ENCODE data around the gene MAPKAPK3. TPM values are rescaled to one million over a fixed set of nuclear protein-coding genes. Genes with fewer than 3 reads are reported as not detected.

The MAPKAPK3 gene
- total RNA-seq, 2 donors from 2014 or later: 23.6 to 29.3 TPM

DNA sequence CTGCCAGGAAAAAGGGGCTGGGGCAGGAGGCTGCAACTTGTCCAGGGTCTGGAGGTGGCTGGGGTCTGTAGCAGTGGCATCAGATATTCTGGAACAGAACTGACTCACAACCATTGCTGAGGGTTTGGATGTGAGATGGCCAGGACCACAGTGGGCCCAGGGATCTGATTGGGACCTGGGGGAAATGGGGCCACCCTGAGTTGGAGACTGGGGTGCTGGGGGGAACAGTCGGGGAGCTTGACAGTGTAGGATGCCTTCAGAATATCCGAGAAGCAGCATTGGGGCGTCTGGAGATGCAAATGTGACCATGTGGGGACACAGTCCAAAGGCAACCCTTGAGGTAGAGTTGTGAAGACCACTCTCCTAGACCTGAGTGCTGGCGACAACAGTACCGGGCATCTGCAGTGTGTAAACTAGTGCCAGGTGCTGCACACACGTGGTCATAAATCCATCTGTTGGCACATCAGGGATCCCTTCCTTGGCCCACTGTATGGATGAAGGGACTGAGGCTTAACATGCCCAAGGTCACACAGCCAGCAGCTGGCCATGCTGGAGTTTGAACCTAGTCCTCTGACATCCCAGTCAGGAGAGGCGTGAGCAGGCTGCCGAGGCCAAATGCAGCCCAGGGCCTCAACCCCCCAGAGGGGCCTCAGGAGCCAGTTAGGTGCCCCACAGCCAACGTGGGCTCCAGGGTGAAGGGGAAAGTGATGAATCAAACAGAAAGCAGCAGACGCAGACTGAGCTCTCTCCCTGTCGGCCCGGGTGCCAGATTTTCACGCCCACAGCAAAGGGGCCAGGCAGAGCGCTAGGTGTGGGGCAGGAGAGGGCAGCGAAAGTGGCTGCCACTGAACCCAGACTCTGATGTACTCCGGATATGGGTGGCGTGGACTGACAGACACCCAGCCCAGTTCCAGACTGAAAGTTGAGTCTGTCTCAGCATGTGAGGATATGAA, 28.9 kb upstream of the MAPKAPK3 start:
- Histone ChIP-seq H3K4me3 (no peak overlapping the region), H3K27me3 (no peaks in the 10 kb centered on the region), H3K9me3 (no peaks in the 10 kb centered on the region), H3K4me1 (peaks cover 84% of the 10 kb centered on the region), H3K27ac (no peak overlapping the region), H3K36me3 (replicated peaks in 1 of 2; ENCODE audit: insufficient read depth in 1 of 2, low read depth in 2 of 2) (no peaks in the 10 kb centered on the region)
- WGBS, 2 donors: 51 to 60% methylated on average over 12 to 17 of the region's 17 CpGs
- TF ChIP-seq, protein P1, sequence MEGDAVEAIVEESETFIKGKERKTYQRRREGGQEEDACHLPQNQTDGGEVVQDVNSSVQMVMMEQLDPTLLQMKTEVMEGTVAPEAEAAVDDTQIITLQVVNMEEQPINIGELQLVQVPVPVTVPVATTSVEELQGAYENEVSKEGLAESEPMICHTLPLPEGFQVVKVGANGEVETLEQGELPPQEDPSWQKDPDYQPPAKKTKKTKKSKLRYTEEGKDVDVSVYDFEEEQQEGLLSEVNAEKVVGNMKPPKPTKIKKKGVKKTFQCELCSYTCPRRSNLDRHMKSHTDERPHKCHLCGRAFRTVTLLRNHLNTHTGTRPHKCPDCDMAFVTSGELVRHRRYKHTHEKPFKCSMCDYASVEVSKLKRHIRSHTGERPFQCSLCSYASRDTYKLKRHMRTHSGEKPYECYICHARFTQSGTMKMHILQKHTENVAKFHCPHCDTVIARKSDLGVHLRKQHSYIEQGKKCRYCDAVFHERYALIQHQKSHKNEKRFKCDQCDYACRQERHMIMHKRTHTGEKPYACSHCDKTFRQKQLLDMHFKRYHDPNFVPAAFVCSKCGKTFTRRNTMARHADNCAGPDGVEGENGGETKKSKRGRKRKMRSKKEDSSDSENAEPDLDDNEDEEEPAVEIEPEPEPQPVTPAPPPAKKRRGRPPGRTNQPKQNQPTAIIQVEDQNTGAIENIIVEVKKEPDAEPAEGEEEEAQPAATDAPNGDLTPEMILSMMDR (IDR thresholded peaks at IDR 0.05): no peak
- TF ChIP-seq POLR2A (IDR thresholded peaks at IDR 0.05): no peak
- intact Hi-C loops (cut with DNase I): no loop called here
- DNase-seq (no peak), ATAC-seq (no peak)

DNA sequence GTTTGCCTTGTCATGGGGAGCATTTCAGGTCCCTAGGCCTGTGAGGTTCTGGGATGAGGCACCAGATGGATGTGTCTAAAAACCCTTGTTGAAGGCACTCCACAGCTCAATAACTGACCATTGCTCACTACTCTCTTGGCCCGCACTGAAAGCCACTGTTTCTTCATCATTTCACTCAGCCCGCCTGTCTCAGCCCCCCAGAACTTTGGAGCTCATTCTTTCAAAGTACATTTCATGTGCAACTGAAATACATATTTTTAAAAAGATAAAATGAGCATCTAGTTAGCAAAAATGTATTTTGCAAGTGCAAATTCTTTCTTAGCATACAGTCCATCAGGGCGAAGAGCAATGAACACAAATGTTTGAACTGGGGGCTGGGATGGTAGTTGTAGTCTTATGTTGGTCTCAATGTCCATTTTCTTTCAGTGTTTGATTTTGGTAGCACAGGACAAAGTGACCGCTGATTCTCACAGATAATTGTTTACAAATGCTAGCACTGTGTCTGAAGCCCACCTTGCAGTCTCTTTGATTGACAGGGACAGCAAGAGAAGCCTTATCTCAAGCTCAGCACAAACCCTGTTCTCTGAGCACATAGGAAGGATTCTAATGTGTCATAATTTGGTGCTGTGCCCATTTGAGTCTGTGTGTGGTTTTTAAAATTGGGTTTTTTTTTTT, 28.1 kb upstream of the MAPKAPK3 start:
- Histone ChIP-seq H3K4me1 (peaks cover 82% of the 10 kb centered on the region), H3K27me3 (no peaks in the 10 kb centered on the region), H3K9me3 (no peaks in the 10 kb centered on the region), H3K27ac (no peak overlapping the region), H3K36me3 (replicated peaks in 1 of 2; ENCODE audit: insufficient read depth in 1 of 2, low read depth in 2 of 2) (no peaks in the 10 kb centered on the region), H3K4me3 (no peak overlapping the region)
- DNase-seq (no peak), ATAC-seq (no peak)
- no peak for TF ChIP-seq POLR2A (IDR thresholded peaks at IDR 0.05)
- TF ChIP-seq, protein P1 (IDR thresholded peaks at IDR 0.05): no peak
- intact Hi-C loops (cut with DNase I): no loop called here
- 74 to 95% methylated on average over 4 of the region's 4 CpGs for WGBS, 2 donors

DNA sequence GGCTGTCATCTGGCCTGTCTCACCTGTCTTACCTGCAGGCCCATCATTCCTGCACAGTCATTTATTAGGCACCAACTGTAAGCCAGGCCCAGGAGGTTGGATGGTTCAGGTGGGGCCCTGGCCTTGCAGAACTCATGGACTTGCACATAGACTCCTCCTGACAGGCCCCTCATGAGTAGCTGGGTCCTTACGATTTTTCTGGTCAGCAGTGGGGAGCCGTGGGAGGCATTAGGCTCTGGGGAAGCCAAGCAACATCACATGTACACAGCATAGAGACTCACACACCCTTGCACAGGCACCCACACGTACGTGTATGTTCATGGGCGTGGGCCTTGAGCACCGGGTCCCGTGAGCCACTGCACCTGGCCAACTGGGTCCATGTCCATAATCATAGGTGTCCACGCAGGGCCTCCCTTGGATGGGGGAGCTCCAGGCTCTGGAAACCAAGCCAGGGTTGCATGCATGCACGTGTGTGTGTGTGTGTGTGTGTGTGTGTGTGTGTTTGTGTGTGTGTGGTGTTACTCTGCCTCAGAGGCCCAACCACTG, 25.7 kb upstream of the MAPKAPK3 start:
- Histone ChIP-seq H3K27me3 (no peaks in the 10 kb centered on the region), H3K4me3 (no peak overlapping the region), H3K4me1 (peaks cover 62% of the 10 kb centered on the region), H3K9me3 (no peaks in the 10 kb centered on the region), H3K27ac (peak overlapping the region in 1 of 4 donors; percentile 79), H3K36me3 (replicated peaks in 1 of 2; ENCODE audit: insufficient read depth in 1 of 2, low read depth in 2 of 2) (no peaks in the 10 kb centered on the region)
- TF ChIP-seq, protein P1 (IDR thresholded peaks at IDR 0.05): no peak
- TF ChIP-seq POLR2A (IDR thresholded peaks at IDR 0.05): no peak
- 55 to 85% methylated on average over 4 to 9 of the region's 9 CpGs for WGBS, 2 donors
- DNase-seq (no peak), ATAC-seq (no peak)
- intact Hi-C loops (cut with DNase I): no loop called here

DNA sequence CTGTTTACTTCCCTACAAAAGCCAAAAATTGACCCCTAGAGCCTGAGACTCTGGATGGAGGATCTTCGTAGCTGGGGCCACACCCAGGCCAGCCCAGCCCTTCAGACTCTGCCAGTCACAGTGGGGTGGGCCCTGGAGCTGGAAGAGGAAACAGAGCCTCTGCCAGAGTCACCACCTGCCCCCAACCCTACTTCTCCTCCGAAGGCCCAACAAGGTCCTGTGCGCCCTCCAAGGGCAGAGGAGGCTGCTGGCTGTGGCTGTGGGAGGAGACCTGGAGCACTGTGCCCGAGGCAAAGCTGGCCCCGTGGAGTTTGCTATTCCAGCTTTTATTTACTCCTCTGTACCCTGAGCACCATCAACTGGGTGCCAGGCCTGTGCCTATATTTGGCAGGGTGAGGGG, 24.4 kb upstream of the MAPKAPK3 start:
- Histone ChIP-seq H3K9me3 (no peaks in the 10 kb centered on the region), H3K4me1 (peaks cover 51% of the 10 kb centered on the region), H3K27me3 (no peaks in the 10 kb centered on the region), H3K27ac (no peak overlapping the region), H3K36me3 (replicated peaks in 1 of 2; ENCODE audit: insufficient read depth in 1 of 2, low read depth in 2 of 2) (no peaks in the 10 kb centered on the region), H3K4me3 (no peak overlapping the region)
- TF ChIP-seq, protein P1 (IDR thresholded peaks at IDR 0.05): no peak
- TF ChIP-seq POLR2A (IDR thresholded peaks at IDR 0.05): no peak
- DNase-seq: no peak
- intact Hi-C loops (cut with DNase I): no loop called here
- ATAC-seq: peak; percentile 23
- 27 to 29% methylated on average over 4 to 5 of the region's 5 CpGs for WGBS, 2 donors

Data from body of pancreas (tissue), 4 donors.